NT2/D1 (cell line): ENCODE data around the gene CEP41.

Experiments
- DNase-seq: peaks from one replicate; pipeline ENCODE4 v3.0.0-alpha.2; 2011; ENCODE audit warnings: low read depth, low spot score
- H3K27me3 ChIP-seq: 2 replicates; pipeline ENCODE4 v1.6.0; 2011; ENCODE audit warnings: mild to moderate bottlenecking; ENCODE audit not compliant: insufficient read length, insufficient read depth
- H3K36me3 ChIP-seq: 2 replicates; pipeline ENCODE4 v1.6.1; 2011; ENCODE audit warnings: mild to moderate bottlenecking, low read length, mixed read lengths; ENCODE audit not compliant: insufficient read depth, insufficient read length
- H3K4me1 ChIP-seq: 2 replicates; pipeline ENCODE4 v1.5.1; 2011; ENCODE audit not compliant: insufficient read depth, insufficient read length
- H3K4me3 ChIP-seq: 2 replicates; pipeline ENCODE4 v1.5.1; 2011; ENCODE audit warnings: low read depth; ENCODE audit not compliant: insufficient read length
- H3K9ac ChIP-seq: 2 replicates; pipeline ENCODE4 v1.6.0; 2011; ENCODE audit warnings: low read depth; ENCODE audit not compliant: insufficient read length
- H3K9me3 ChIP-seq: 2 replicates; pipeline ENCODE4 v1.5.1; 2011; ENCODE audit warnings: mild to moderate bottlenecking, low read length; ENCODE audit not compliant: insufficient read depth
- SUZ12 ChIP-seq: IDR thresholded peaks from 2 replicates; pipeline ENCODE4 v1.6.1; 2011; ENCODE audit not compliant: insufficient read length, insufficient read depth; ENCODE audit errors: extremely low read depth
- YY1 ChIP-seq: IDR thresholded peaks from 2 replicates; pipeline ENCODE4 v1.6.1; 2011; ENCODE audit not compliant: insufficient read length, insufficient read depth
- ZNF274 ChIP-seq: IDR thresholded peaks from 2 replicates; pipeline ENCODE4 v1.6.1; 2011; ENCODE audit warnings: mild to moderate bottlenecking, low read depth, low read length

Gene CEP41

DNA sequence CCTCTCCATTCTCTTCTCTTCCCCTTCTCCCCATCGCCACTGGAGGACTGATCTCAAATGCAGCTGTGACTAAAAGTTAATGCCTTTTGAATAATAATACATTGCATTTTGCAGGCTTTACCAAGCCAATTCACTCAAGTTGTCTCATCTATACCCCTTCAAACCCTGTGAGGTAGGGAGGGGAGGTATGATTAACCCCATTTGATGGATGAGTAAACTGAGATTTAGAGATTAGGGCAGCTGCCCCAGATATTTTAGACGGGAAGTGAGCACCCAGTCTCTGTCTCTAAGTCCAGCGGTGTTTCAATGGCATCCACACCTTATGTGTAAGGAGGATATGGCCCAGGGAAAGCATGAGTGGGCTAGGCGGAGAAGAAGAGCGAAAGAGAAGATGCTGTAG lies 95.1 kb downstream of the CEP41 start:
- H3K27me3 ChIP-seq, result no peaks in the 10 kb centered on the region
- no peak for TF ChIP-seq ZNF274
- no peak for TF ChIP-seq SUZ12
- TF ChIP-seq YY1, result no peak
- H3K4me3 ChIP-seq, result no peak overlapping the region
- H3K4me1 ChIP-seq, result peaks cover under 1% of the 10 kb centered on the region
- no peak for DNase-seq
- H3K9ac ChIP-seq, result no peak overlapping the region
- no peaks in the 10 kb centered on the region for H3K9me3 ChIP-seq
- no peaks in the 10 kb centered on the region for H3K36me3 ChIP-seq

DNA sequence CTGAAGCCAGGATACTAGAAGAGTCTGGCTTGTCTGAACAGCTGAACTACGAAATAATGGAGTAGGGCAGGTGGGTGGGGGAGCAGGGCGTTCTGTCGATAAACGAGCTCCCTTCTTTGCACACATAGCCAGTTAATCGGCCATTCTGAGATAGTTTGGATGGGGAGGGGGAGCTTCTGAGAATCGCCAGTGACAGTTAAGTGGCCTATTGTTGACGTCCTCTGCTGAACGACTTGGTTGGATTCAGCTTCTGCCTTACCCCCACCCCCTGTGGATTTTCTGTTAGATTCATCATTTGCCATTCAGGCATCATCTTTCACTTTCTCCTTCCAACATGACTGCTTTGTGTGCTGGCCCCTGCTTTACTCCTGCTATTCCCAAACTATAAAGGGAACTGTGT lies 95.7 kb downstream of the CEP41 start:
- no peak for DNase-seq
- no peak for TF ChIP-seq ZNF274
- no peak for TF ChIP-seq YY1
- TF ChIP-seq SUZ12, result no peak
- Histone ChIP-seq H3K27me3 (no peaks in the 10 kb centered on the region), H3K4me3 (no peak overlapping the region), H3K9ac (no peak overlapping the region), H3K9me3 (no peaks in the 10 kb centered on the region), H3K4me1 (no peaks in the 10 kb centered on the region), H3K36me3 (no peaks in the 10 kb centered on the region)

DNA sequence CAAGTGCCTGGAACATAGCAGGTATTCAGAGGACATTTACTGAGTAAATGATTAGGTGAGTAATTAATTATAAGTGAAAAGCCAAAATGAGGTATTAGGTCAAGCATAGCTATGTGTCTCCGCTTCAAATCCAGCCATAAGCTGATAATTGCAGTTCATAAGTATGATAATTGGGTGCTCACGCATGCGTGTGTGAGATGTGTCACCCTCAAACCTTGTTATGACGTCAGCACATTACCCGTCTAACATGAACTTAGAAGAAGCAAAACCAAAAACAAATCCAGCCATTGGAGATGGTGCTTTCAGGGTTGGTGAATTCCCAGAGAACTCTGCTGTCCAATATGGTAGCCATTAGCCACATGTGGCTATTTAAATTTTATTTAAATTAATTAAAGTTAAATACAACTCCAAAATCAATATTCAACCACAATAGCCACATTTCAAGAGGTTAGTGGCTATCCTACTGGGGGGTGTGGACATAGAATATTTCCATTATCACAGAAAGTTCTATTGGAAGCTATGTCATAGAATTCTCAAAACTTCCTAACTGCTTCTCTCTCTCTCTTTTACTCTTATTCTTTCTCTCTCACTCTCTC lies 96.4 kb downstream of the CEP41 start, which contains the start of gene CPA5:
Gene CPA5 (plus strand): TSS at position 546 of the 596 bp plus-strand sequence. CDS start 1,670 bp downstream, outside the sequence.
- Histone ChIP-seq H3K4me3 (no peak within 1 kb of the TSS), H3K4me1 (no peaks in the 10 kb centered on the region), H3K27me3 (no peaks in the 10 kb centered on the region), H3K9ac (no peak within 1 kb of the TSS), H3K36me3 (no peaks in the 10 kb centered on the region), H3K9me3 (no peaks in the 10 kb centered on the region)
- DNase-seq, result no peak
- no peak for TF ChIP-seq YY1
- no peak for TF ChIP-seq SUZ12
- no peak for TF ChIP-seq ZNF274
